ENCODE data around the gene COMMD2.

The COMMD2 gene

GRCh38 chr3:149701206-149701976 is 50.9 kb downstream of the COMMD2 start:
- H3K36me3 ChIP-seq: no peaks in the 10 kb centered on the region
- no peak for TF ChIP-seq CTCF (IDR thresholded peaks at IDR 0.05; ENCODE audit: low read depth, low read length)
- no peak for DNase-seq
- H3K27me3 ChIP-seq: no peaks in the 10 kb centered on the region
- no peaks in the 10 kb centered on the region for H3K4me1 ChIP-seq
- no peaks in the 10 kb centered on the region; the same call in 1 of the 2 replicates for H3K9me3 ChIP-seq
- no peak overlapping the region for H3K4me3 ChIP-seq (ENCODE audit: low read depth, low read length)

Measured in BE2C (cell line).